Choroid plexus epithelial cell (primary cell): ENCODE results near the gene HRH2.

Source experiments
- DNase-seq: peaks from one replicate; pipeline ENCODE4 v3.0.0-alpha.2; 2010; ENCODE audit warnings: low read depth
- H3K4me3 ChIP-seq: 2 replicates; pipeline ENCODE4 v1.5.1; 2011; ENCODE audit warnings: low read depth, mild to moderate bottlenecking, control low read depth, low read length, moderate library complexity
- TF ChIP-seq, protein P1 (sequence below): conservative IDR thresholded peaks from 2 replicates; pipeline ENCODE4 v1.5.1; 2011; ENCODE audit warnings: low read depth, mild to moderate bottlenecking, control low read depth, inconsistent platforms, low read length, moderate library complexity

The HRH2 gene

DNA sequence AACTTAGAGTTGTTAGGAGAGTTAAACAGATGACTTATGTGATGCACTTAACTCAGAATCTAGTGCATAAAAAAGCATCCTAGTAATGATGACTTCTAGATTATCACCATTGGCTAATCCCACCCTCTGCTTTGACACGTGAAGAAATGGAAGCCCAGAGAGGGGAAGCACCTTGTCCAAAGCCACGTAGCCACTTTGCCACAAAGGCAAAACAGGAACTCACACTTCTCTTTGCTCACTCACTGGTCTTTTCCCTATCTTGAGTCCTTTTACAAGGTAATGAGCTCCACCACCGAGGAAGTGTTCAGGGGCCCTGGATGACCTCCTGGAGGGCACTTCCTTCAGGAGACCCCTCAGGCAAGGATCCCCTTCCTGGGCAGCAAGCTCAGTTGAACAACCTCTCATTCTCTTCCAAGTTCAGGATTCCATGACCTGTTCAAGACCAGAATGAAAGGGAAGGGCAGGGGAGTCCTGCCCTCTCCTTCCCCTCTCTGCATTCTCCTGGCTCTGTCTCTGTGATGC lies 89.7 kb downstream of the HRH2 start:
- TF ChIP-seq, protein P1, sequence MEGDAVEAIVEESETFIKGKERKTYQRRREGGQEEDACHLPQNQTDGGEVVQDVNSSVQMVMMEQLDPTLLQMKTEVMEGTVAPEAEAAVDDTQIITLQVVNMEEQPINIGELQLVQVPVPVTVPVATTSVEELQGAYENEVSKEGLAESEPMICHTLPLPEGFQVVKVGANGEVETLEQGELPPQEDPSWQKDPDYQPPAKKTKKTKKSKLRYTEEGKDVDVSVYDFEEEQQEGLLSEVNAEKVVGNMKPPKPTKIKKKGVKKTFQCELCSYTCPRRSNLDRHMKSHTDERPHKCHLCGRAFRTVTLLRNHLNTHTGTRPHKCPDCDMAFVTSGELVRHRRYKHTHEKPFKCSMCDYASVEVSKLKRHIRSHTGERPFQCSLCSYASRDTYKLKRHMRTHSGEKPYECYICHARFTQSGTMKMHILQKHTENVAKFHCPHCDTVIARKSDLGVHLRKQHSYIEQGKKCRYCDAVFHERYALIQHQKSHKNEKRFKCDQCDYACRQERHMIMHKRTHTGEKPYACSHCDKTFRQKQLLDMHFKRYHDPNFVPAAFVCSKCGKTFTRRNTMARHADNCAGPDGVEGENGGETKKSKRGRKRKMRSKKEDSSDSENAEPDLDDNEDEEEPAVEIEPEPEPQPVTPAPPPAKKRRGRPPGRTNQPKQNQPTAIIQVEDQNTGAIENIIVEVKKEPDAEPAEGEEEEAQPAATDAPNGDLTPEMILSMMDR: no peak
- DNase-seq: no peak
- no peak overlapping the region for H3K4me3 ChIP-seq

- no peak for DNase-seq
- H3K4me3 ChIP-seq: no peak overlapping the region
- TF ChIP-seq, protein P1: no peak
Observed at GRCh38 chr5:175748650-175749049, 90.8 kb downstream of the HRH2 start.

DNA sequence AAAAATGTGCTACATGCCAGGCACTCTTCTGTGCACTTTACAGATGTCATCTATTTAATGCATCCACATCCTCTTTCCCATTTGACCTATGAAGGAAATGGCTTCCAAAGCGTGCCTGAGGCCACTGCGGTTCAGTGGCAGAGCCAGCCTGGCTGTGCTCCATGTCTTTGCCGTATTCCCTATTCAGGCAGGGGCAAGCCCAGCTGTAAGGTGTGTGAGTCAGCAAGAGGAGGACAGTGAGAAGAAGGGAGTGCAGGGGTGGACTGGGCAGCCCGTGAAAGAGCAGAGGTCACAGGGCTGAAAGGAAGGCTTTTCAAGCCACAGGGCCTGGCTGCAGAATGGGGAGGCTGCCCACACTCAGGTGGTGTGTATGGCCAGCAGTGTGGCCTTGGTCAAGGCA lies 91.7 kb downstream of the HRH2 start:
- TF ChIP-seq, protein P1: no peak

GRCh38 chr5:175750511-175750931 lies 92.7 kb downstream of the HRH2 start:
- TF ChIP-seq, protein P1: no peak
- no peak overlapping the region for H3K4me3 ChIP-seq
- DNase-seq: no peak

More for the DNA sequence above, 91.7 kb downstream of the HRH2 start:
- H3K4me3 ChIP-seq: no peak overlapping the region
- no peak for DNase-seq

- DNase-seq: no peak
- H3K4me3 ChIP-seq: no peak overlapping the region
- TF ChIP-seq, protein P1: no peak
Observed at GRCh38 chr5:175751369-175751768, 93.5 kb downstream of the HRH2 start.

GRCh38 chr5:175752826-175753535 lies 95.1 kb downstream of the HRH2 start:
- no peak for DNase-seq
- TF ChIP-seq, protein P1: no peak
- no peak overlapping the region for H3K4me3 ChIP-seq
